ENCODE results near the gene USP26. TPM values are rescaled to one million over a fixed set of nuclear protein-coding genes. Genes with fewer than 3 reads are reported as not detected.
"Not testable (repeated sequence)": the region's sequence is repeated elsewhere in the genome, so short reads cannot be mapped to it uniquely, and the experiment has no call there.

USP26 gene
- total and polyA plus RNA-seq, 2 experiments from 2014 or later: not detected

- H3K4me3 Mint-ChIP-seq: no peak overlapping the region
- Histone ChIP-seq H3K79me2 (replicated peaks; ENCODE audit: insufficient read depth) (no peaks in the 10 kb centered on the region), H3K9me2 (ENCODE audit: insufficient read depth) (no peaks in the 10 kb centered on the region), H3K4me2 (no peak overlapping the region), H2AFZ (no peak overlapping the region), H3K27ac (ENCODE audit: low read depth) (no peak overlapping the region), H3F3A (replicated peaks; ENCODE audit: low read depth) (no peaks in the 10 kb centered on the region), H3K27me3 (ENCODE audit: insufficient read depth) (no peaks in the 10 kb centered on the region), H3K4me3 (no peak overlapping the region), H4K20me1 (replicated peaks; ENCODE audit: insufficient read depth) (no peaks in the 10 kb centered on the region), H3K4me1 (ENCODE audit: insufficient read depth) (no peaks in the 10 kb centered on the region), H3K36me3 (ENCODE audit: insufficient read depth) (no peaks in the 10 kb centered on the region)
- no peaks in the 10 kb centered on the region for H3K9me3 Mint-ChIP-seq
- ATAC-seq: no peak
- no peak overlapping the region for H3K27ac Mint-ChIP-seq
- H3K36me3 Mint-ChIP-seq (ENCODE audit: low read depth): no peaks in the 10 kb centered on the region
- no peak for TF ChIP-seq EZH2phosphoT487 (IDR thresholded peaks at IDR 0.05; ENCODE audit: unreplicated experiment)
- no peak for TF ChIP-seq ZNF331 (CRISPR knock-in tag; IDR thresholded peaks at IDR 0.05; ENCODE audit: low read depth)
- TF ChIP-seq NANOG (IDR thresholded peaks at IDR 0.05; ENCODE audit: borderline replicate concordance): no peak
- TF ChIP-seq JUNB (IDR thresholded peaks at IDR 0.05; ENCODE audit: unreplicated experiment): no peak
- TF ChIP-seq STAT1 (IDR thresholded peaks at IDR 0.05; ENCODE audit: unreplicated experiment): no peak
- TF ChIP-seq ETS1 (IDR thresholded peaks at IDR 0.05): no peak
- H3K27me3 Mint-ChIP-seq (ENCODE audit: insufficient read depth, low read depth, poor library complexity): no peaks in the 10 kb centered on the region
- DNase-seq (ENCODE audit: low spot score): no peak
- H3K4me1 Mint-ChIP-seq: no peaks in the 10 kb centered on the region
These were observed 14.9 kb downstream of the USP26 start for GRCh38 chrX:133081990-133082389.

DNA sequence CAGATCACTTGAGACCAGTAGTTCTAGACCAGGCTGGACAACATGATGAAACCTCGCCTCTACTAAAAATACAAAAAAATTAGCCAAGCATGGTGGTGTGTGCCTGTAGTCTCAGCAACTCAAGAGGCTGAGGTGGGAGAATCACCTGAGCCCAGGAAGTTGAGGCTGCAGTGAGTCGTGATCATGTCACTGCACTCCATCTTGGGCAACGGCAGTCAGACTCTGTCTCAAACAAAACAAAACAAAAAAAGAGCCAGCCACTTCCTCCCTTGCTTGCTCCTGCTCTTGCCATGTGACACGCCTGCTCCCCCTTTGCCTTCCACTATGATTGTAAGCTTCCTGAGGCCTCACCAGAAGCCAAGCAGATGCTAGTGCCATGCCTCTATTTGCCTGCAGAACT is 19.1 kb downstream of the USP26 start:
- H3K36me3 Mint-ChIP-seq (ENCODE audit: low read depth); H3K27ac ChIP-seq (ENCODE audit: low read depth); ATAC-seq; H3K4me1 Mint-ChIP-seq; DNase-seq (ENCODE audit: low spot score); H3K27me3 Mint-ChIP-seq (ENCODE audit: insufficient read depth, low read depth, poor library complexity); H3K4me3 Mint-ChIP-seq; H3K27ac Mint-ChIP-seq; H3K4me1 ChIP-seq (ENCODE audit: insufficient read depth); H2AFZ ChIP-seq; H3K9me3 Mint-ChIP-seq; H3K27me3 ChIP-seq (ENCODE audit: insufficient read depth); H3K4me3 ChIP-seq; H3K9me2 ChIP-seq (ENCODE audit: insufficient read depth); H3K4me2 ChIP-seq; H3K36me3 ChIP-seq (ENCODE audit: insufficient read depth); H4K20me1 ChIP-seq (replicated peaks; ENCODE audit: insufficient read depth); H3F3A ChIP-seq (replicated peaks; ENCODE audit: low read depth); H3K79me2 ChIP-seq (replicated peaks; ENCODE audit: insufficient read depth): not testable (repeated sequence)

DNA sequence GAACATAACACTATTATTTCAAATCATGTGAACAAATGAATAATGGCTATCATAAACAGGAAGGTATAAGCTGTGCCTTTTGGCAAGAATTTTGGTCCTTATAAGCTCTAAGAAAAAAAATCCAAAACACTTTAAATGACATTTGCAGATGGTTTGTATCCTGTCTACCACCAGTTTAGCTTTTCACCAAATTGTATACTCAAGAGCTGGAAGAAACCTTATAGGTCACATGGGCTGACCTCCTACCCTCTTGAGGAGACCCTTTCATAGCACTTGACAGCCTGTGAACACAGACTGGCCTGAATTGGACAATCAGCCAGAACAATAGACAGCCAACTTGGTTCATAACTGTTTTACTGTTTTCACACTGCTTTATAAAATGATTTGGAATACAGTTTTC is 24.3 kb downstream of the USP26 start:
- no peak for DNase-seq (ENCODE audit: low spot score)
- H3F3A ChIP-seq (replicated peaks; ENCODE audit: low read depth): no peaks in the 10 kb centered on the region
- TF ChIP-seq JUNB (IDR thresholded peaks at IDR 0.05; ENCODE audit: unreplicated experiment) (no peak), EZH2 (IDR thresholded peaks at IDR 0.05; ENCODE audit: low read depth, unreplicated experiment) (no peak), CTCF (conservative IDR thresholded peaks at IDR 0.05; ENCODE audit: low read depth in 2 of 2) (no peak), NANOG (IDR thresholded peaks at IDR 0.05; ENCODE audit: borderline replicate concordance) (no peak), POLR2AphosphoS5 (IDR thresholded peaks at IDR 0.05; ENCODE audit: low read depth) (no peak), CREB1 (CRISPR knock-in tag; IDR thresholded peaks at IDR 0.05; ENCODE audit: low read depth) (no peak), REST (IDR thresholded peaks at IDR 0.05; ENCODE audit: unreplicated experiment) (no peak)

More for the DNA sequence above, 24.3 kb downstream of the USP26 start:
- Histone ChIP-seq H3K27ac (ENCODE audit: low read depth) (no peak overlapping the region), H3K9me2 (ENCODE audit: insufficient read depth) (no peaks in the 10 kb centered on the region), H4K20me1 (replicated peaks; ENCODE audit: insufficient read depth) (no peaks in the 10 kb centered on the region), H3K4me1 (ENCODE audit: insufficient read depth) (no peaks in the 10 kb centered on the region), H3K27me3 (ENCODE audit: insufficient read depth) (no peaks in the 10 kb centered on the region), H3K36me3 (ENCODE audit: insufficient read depth) (no peaks in the 10 kb centered on the region), H3K79me2 (replicated peaks; ENCODE audit: insufficient read depth) (no peaks in the 10 kb centered on the region), H3K4me3 (no peak overlapping the region), H2AFZ (no peak overlapping the region), H3K4me2 (no peak overlapping the region)
- no peak for ATAC-seq
- Mint-ChIP-seq H3K9me3 (no peaks in the 10 kb centered on the region; the same call in 2 of the 3 replicates), H3K27me3 (ENCODE audit: insufficient read depth, low read depth, poor library complexity) (peaks cover 1% of the 10 kb centered on the region), H3K4me3 (no peak overlapping the region), H3K4me1 (no peaks in the 10 kb centered on the region), H3K36me3 (ENCODE audit: low read depth) (no peaks in the 10 kb centered on the region), H3K27ac (no peak overlapping the region)

Data from GM23338 (cell line).